Esophagus muscularis mucosa (tissue), 3 donors: ENCODE measurements around the gene JADE1.

Experiments
- POLR2A ChIP-seq: fragments of 450-650 bp; IDR thresholded peaks from one replicate; pipeline ENCODE4 v1.6.1; 2017; ENCODE audit warnings: antibody characterized with exemption, moderate library complexity, mild to moderate bottlenecking, low read depth
- TF ChIP-seq, protein P1 (sequence below), 3 experiments: fragments of 200-600 bp in 2 of 3; fragments of 450-650 bp in 1 of 3; sonication (generic) in 2 of 3; IDR thresholded peaks; one replicate each; pipeline ENCODE4 v1.5.1; 2017 to 2019; ENCODE audit warnings: antibody characterized with exemption in 3 of 3, mild to moderate bottlenecking in 2 of 3, moderate library complexity in 1 of 3

GRCh38 chr4:128868758-128869157 is 59.3 kb downstream of the JADE1 start:
- TF ChIP-seq, protein P1, sequence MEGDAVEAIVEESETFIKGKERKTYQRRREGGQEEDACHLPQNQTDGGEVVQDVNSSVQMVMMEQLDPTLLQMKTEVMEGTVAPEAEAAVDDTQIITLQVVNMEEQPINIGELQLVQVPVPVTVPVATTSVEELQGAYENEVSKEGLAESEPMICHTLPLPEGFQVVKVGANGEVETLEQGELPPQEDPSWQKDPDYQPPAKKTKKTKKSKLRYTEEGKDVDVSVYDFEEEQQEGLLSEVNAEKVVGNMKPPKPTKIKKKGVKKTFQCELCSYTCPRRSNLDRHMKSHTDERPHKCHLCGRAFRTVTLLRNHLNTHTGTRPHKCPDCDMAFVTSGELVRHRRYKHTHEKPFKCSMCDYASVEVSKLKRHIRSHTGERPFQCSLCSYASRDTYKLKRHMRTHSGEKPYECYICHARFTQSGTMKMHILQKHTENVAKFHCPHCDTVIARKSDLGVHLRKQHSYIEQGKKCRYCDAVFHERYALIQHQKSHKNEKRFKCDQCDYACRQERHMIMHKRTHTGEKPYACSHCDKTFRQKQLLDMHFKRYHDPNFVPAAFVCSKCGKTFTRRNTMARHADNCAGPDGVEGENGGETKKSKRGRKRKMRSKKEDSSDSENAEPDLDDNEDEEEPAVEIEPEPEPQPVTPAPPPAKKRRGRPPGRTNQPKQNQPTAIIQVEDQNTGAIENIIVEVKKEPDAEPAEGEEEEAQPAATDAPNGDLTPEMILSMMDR (IDR thresholded peaks at IDR 0.05) = no peak
- TF ChIP-seq POLR2A = no peak
